GM12874 (cell line): ENCODE data around the gene TAS2R40.

Source experiments
- TF ChIP-seq, protein P1 (sequence below): IDR thresholded peaks from 2 replicates; pipeline ENCODE4 v1.5.1; 2011; ENCODE audit warnings: low read depth, mild to moderate bottlenecking, control low read depth, low read length, moderate library complexity; ENCODE audit not compliant: insufficient read depth

TAS2R40 gene

DNA sequence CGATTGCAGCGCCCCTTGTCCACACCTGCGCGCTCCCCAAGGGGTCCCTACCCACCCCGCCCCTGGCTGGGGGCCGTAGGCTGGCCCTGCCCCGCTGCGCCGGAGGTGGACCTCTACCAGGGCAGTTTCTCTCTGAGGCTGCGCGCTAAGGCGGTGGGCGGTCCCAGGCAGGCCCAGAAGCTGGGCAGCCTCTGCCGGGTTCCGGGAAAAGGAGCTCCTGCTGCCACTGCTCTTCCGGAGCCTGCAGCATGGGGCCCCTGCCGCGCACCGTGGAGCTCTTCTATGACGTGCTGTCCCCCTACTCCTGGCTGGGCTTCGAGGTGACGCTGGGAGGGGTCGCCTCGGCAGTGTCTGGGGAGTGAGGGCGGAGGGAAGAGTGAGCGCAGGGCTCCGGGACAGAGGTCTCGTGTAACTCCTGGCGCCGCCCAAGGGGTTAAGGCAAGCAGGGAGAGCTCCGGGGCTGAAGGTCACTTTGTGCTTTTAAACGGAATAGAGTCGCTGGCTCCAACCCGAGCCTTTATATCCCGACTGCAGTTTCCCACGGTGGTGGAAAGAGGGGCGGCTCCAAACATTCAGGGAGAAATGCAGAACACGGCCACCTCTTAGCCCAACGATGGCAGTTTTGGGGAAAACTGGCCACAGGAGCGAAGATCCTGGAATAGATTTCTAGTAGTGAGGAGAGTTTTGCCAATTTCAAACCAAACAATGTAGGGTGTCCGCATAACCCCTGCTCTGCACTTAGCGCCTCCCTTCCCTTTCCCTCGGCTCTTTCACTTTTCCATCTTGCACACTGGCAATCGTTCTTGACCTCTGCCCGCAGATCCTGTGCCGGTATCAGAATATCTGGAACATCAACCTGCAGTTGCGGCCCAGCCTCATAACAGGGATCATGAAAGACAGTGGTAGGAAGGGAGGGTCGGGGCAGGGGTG, 41.7 kb downstream of the TAS2R40 start, which contains the start of gene GSTK1:
Gene GSTK1 (plus strand): TSS at position 176 of the 930 bp plus-strand sequence. CDS start 73 bp downstream, at position 249.
- TF ChIP-seq, protein P1, sequence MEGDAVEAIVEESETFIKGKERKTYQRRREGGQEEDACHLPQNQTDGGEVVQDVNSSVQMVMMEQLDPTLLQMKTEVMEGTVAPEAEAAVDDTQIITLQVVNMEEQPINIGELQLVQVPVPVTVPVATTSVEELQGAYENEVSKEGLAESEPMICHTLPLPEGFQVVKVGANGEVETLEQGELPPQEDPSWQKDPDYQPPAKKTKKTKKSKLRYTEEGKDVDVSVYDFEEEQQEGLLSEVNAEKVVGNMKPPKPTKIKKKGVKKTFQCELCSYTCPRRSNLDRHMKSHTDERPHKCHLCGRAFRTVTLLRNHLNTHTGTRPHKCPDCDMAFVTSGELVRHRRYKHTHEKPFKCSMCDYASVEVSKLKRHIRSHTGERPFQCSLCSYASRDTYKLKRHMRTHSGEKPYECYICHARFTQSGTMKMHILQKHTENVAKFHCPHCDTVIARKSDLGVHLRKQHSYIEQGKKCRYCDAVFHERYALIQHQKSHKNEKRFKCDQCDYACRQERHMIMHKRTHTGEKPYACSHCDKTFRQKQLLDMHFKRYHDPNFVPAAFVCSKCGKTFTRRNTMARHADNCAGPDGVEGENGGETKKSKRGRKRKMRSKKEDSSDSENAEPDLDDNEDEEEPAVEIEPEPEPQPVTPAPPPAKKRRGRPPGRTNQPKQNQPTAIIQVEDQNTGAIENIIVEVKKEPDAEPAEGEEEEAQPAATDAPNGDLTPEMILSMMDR = no peak

DNA sequence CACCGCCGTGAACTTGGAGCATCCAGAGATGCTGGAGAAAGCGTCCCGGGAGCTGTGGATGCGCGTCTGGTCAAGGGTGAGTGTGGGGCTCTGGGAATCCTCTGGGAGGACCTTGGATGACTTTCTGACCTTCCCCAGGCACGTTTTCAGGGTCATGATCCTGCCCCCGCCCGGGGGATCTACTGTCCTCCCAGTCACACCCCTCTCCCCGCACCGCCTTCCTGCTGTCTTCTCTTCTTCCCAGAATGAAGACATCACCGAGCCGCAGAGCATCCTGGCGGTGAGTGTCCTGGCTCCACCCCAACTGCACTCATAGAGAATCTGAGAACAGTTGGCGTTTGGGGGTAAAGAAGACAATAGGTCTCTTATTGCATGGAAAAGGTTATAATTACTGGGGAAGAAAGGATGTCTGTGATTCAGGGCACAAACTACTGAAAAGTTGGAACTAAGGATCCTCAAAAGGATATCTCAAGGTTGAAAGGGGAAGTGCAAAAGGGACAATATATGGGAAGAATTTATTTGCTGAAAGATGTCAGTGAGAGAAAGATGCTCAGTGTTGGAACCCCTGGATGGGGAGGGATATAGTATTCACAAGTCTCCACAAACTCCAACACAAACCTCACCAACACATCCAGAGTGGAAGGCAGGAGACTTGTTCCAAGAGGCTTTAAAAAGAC, 43.3 kb downstream of the TAS2R40 start:
- TF ChIP-seq, protein P1 = no peak

DNA sequence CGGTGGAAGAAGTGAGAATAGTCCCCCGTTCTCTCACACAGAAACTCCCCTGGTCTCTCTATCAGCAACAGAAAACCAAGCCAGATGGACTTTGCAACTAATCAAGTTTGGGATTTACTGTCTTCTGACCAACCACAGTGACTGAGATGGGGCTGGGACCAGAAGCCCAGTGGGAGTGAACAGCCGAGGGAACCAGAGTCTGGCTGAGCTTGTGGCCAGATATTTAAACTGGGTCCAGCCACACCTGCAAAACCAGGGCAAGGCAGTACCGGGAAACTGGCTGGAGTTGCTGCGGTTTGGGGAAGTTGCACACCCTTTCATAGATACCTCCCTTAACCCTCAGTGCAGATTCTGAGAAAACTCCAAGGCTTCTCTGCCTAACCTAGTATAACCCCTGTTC, 47.4 kb downstream of the TAS2R40 start:
- TF ChIP-seq, protein P1 = no peak

DNA sequence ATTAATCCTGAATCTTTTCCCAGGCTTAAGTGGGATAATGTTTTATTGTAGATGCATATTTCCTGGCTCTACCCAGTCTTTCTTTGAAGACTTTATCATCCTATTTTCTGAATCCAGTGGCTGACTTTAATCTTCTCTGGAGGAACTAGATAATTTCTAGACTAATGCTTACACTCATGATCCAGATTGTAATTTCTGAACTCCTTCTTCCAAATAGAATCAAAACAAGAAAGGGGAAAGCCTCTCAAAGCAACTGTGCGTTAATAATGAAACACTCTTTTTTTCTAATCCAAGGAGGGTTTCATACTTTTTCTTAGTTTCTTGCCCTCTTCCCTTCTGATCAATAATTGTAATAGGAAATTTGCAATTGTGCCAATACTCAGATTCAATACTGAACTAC, 49.4 kb downstream of the TAS2R40 start:
- TF ChIP-seq, protein P1 = no peak
